HS-5 (cell line): ENCODE data around the gene ULK4.
"Not testable (repeated sequence)": the region's sequence is repeated elsewhere in the genome, so short reads cannot be mapped to it uniquely, and the experiment has no call there.

Experiments used
- DNase-seq: peaks from one replicate; pipeline ENCODE4 v3.0.0-alpha.2; 2012; ENCODE audit warnings: low read depth

Gene ULK4

DNA sequence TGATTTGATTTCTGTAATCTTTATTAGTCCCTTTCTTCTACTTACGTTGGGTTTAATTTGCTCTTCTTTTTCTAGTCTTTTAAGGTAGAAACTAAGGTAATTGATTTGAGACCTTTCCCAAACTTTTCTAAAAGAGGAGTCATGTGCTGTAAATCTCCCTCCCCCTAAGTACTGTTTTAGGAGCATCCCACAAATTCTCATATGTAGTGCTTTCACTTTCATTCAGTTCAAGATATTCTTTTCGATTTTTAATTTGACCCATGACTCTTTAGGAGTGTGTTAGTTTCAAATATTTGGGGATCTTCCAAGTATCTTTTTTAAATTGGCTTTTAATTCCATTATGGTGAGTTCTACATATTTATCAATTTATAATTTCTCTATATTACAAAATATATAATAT lies 520.8 kb downstream of the ULK4 start:
- no peak for DNase-seq

DNA sequence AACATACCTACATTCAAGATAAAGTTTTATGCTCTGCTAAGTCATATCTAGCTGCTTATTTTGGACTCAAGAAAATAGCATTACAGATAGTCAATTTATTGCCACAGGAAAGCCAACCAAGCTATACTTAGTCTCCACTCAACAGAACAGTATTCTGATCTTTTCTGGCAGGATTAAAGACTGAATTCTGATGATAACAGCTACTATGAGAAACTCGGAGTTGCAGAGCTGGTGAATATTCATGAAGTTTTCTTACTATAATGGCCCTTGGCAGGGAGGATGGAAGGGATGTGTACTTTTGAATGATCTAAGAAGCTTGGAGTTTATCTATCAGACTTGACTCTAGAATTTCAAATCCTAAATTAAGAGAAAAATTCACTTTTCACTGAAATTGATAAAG lies 524.9 kb downstream of the ULK4 start:
- DNase-seq, result no peak

DNA sequence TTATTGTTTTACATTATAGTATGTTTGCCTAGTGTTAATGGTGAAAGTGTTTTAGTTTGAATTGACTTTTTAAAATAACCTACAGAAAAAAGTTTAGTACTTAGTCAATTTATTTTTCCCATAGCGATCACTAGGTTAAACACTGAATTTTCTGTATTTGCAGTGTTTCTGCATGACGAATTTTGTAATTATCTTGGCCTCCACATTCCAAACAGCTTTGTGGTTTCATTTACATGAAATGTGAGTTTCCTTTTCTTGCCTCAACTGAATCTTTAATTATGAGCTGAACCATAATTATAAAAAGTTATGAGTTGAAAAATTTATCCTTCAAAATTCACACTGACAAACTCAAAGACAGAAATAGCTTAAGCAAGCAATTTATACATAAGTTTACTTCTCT lies 527.1 kb downstream of the ULK4 start:
- DNase-seq, result no peak

DNA sequence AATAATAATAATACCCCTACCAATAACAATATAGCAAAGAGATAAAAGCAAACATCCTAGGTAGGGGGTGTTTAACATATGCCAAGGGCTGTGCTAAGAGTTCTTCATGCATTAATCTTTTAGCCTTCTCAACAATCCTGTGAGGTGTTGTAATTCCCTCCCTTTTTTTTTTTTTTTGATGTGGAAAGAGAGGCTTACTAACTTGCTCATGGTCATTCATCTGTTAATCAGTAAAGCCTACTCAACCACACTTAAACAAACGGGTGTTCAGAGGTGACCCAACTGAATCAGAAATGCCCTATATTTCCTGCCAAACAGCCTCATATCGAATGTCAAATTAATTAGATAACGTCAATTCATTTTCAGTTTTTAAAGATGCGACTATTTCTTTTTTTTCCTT lies 530.5 kb downstream of the ULK4 start:
- no peak for DNase-seq

DNA sequence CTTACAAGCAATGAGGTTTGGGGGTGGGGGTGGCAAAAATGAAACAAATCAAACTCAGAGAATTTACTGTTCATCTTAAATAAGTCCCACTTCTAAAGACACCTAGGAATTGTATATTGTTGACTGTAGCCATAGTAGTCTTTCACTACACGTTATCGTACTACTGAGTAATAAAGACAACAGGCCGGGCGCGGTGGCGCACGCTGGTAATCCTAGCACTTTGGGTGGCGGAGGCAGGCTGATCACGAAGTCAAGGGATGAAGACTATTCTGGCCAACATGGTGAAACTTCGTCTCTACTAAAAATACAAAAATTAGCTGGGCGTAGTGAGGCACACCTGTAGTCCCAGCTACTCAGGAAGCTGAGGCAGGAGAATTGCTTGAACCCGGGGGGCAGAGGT lies 531.0 kb downstream of the ULK4 start:
- no peak for DNase-seq

DNA sequence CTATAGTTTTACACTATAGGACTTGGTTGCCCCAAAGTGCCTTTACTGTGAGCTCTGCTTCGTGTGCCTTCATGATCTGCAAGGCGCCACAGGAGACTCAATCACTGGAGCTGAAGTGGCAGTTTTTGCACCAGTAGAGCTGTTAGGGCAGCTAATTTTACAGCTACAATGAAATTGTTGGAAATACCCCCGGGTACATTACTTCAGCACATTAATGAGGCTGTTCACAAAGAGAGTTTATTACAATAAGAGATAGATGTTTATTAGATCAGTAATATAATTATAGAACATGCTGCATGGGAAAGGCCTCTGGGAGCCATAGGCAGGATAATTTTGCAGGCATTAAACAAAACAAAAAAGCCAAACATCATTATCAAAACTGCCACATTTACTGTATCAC lies 531.5 kb downstream of the ULK4 start:
- no peak for DNase-seq

DNA sequence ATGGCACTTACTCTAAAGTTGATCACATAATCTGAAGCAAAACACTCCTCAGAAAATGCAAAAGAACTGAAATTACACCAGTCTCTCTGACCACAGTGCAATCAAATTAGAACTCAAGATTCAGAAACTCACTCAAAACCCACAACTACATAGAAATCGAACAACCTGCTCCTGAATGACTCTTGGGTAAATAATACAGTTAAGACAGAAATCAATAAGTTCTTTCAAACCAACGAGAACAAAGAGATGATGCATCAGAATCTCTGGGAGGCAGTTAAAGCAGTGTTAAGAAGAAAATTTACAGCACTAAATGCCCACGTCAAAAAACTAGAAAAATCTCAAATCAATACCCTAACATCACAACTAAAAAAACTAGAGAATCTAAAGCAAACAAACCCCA lies 535.4 kb downstream of the ULK4 start:
- no peak for DNase-seq

DNA sequence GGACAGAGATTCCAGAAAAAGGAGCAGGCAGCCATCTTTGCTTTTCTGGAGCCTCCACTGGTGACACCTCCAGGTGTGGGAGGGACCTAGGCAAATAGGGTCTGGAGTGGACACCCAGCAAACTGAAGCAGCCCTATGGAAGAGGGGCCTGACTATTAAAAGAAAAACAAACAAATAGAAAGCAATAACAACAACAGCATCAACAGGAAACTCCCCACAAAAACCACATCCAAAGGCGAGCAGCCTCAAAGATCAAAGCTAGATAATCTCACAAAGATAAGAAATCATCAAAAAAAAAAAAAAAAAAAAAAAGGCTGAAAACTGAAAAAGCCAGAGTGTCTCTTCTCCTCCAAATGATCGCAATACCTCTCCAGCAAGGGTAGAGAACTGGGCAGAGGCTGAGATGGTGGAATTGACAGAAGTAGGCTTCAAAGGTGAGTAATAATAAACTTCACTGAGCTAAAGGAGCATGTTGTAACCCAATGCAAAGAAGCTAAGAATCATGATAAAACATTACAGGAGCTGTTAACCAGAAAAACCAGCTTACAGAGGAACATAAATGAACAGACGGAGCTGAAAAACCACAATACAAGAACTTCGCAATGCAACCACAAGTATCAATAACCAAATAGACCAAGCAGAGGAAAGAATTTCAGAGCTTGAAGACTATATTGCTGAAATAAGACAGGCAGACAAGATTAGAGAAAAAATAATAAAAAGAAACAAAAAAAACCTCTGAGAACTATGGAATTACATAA lies 537.2 kb downstream of the ULK4 start:
- no peak for DNase-seq

DNA sequence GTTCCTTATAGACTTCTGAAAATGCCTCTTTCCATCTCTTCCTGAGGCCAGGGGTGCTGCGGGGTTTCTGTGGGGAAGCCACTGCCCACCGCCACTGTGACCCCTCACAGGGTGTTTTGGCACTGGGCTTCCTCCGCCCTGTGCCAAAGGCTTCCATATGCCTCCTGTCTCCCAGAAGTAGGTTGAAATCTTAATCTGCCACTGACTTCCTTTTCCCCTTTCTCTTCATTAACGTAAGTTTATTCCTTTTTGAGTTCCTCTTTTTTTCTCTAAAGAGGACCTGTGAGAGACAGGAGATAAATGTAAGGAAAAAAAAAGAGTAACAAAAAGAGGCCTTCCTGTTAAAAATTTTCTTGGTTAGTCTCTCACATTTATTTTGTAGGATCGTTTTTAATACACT lies 542.1 kb downstream of the ULK4 start:
- DNase-seq, result no peak

DNA sequence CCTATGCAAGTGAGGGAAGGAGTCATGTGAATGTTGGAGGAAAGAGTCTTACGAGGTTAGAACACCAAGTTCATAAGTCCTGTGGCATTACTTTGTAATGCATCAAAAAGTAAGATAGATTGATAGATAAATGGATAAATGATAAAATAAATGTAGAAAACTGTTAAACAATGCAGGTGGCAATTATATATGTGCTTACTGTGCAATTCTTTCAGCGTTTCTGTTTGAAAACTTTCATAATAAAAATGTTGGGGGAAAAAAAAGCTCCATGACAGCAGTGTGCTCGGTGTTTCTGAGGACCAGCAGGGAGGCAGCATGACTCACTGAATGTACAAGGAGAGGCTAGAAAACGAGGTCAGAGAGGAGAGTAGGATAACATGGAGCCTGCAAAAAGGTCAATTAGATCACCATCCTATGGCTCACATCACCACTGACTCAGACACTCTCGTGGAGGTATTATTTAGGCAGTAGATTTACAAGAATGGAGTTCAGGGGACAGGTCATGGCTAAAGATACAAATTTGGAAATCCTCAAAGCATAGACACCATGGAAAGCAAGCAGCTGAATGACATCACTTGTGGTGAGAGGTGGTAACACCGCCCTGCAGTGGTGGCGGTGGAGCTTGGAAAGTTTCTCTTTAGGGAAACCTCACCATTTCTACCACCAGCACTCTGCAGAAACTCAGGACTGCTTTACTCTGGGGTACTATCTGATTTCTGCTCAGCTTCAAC lies 542.8 kb downstream of the ULK4 start:
- peak; percentile 72 for DNase-seq

DNA sequence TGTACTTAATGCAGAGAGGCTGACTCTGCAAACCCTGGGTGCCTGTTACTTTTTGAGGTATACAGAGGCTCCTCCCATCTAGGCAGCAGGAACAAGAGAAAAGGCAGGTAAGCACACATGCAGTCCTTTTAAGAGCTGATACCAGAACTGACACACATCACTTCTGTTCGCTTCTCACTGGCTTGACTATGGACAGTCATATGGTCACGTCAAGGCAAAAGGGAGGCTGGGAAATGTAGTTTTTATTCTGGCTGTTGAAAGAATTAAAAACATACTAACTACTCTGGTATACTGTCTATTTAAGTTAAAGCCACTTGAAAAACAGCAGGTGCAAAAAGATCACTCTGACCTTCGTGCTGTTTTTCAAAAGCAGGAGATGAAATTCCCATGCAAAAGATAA lies 544.3 kb downstream of the ULK4 start:
- DNase-seq, result no peak

DNA sequence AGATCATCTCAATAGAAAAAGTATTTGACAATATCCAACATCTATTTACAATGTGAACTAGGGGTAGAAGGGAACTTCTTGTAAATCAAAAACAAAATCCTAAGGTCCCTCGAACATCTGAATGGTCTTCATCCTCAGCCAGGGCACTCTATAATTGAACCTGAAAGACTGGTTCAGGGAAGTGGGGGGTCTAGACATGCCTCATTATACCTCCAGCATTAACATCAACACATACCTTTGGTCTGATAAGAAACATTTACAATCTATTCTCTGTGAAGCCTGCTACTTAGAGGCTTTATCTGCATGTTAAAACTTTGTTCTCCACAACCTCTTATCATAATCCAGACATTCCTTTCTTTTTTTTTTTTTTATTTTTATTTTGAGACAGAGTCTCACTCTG lies 550.8 kb downstream of the ULK4 start:
- DNase-seq, result no peak

DNA sequence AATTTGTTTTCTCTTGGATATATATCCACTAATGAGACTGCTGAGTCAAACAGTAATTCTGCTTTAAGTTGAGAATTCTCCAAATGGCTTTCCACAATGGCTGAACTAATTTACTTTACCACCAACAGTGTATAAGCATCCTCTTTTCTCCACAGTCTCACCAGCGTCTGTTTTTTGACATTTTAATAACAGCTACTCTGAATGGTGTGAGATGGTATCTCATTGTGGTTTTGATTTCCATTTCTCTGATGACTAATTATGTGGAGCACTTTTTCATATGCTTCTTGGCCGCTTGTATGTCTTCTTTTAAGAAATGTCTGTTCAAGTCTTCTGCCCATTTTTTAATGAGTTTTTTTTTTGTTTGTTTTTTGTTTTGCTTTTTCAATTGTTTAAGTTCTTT lies 556.4 kb downstream of the ULK4 start:
- no peak for DNase-seq

DNA sequence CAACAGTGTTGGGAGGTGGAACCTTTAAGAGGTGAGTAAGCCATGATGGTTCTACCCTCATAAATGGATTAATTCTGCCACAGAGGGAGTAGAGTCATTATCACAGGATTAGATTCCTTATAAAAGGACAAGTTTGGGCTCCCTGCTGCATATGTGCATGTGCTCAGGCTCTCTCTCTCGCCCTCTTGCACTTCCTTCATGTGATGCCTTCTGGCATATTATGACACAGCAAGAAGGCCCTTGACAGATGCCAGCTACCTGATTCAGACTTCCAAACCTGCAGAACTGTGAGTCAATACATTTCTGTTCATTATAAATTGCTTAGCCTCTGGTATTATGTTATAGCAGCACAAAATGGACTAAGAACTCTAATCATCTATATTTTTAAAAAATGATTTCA lies 557.3 kb downstream of the ULK4 start:
- no peak for DNase-seq

DNA sequence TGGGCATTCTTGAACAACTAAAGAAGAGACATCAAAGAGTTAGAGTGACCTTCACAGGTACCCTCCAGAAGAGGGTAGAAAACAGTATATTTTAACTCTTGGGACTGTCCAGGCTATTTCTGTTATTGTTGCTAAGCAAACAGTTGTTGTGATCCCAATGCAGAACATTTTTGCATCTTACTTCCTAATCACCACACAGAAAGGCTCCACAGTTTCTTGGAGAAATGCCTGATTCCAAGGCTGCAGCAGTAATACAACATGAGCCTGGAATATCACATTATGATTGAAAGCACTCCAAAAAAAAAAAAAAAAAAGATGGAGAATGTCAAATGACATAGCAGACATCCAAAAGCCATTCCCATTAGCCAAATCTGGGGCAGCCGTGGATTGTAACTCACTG lies 567.0 kb downstream of the ULK4 start:
- no peak for DNase-seq

DNA sequence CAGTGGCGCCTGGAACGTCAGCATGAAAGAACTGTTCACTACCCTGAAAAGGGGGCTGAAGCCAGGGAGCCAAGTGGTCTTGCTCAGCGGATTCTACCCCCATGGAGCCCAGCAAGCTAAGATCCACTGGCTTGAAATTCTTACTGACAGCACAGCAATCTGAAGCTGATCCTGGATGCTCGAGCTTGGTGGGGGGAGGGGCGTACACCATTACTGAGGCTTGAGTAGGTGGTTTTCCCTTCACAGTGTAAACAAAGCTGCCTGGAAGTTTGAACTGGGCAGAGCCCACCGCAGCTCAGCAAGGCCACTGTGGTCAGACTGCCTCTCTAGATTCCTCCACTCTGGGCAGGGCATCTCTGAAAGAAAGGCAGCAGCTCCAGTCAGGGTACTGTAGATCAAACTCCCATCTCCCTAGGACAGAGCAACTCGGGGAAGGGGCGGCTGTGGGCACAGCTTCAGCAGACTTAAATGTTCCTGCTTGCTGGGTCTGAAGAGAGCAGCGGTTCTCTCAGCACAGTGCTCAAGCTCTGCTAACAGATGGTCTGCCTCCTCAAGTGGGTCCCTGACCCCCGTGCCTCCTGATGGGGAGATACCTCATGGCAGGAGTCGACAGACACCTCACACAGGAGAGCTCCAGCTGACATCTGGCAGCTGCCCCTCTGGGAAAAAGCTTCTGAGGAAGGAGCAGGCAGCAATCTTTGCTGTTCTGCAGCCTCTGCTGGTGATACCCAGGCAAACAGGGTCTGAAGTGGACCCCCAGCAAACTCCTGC lies 591.0 kb downstream of the ULK4 start:
- not testable (repeated sequence) for DNase-seq

DNA sequence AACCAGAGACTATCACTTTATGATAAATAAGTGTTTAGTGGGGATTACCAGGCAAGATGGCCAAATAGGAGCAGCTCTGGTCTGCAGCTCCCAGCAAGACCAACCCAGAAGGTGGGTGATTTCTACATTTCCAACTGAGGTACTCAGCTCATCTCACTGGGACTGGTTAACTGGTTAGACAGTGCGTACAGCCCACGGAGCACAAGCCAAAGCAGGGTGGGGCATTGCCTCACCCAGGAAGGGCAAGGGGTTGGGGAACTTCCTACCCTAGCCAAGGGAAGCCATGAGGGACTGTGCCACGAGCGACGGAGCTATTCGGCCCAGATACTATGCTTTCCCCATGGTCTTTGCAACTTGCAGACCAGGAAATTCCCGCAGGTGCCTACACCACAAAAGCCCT lies 591.6 kb downstream of the ULK4 start:
- DNase-seq, result no peak

DNA sequence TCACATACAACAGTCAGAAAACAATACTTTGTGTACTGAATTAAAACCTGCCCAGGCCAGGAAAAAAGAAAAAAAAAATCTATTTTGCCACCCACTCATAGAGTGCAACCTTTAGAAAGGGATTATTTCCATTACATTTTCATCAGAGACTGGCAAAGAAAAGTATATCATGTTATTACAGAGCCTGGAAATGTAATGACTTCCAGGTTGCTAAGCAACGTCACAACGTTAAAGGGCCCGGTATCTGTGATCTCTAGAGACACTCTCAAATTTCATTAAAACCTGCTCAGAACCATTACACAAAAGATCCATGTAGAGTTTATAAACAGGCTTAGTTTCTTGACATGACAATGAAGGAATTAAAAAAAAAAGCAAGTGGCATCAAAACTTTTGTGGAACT lies 592.1 kb downstream of the ULK4 start:
- no peak for DNase-seq

DNA sequence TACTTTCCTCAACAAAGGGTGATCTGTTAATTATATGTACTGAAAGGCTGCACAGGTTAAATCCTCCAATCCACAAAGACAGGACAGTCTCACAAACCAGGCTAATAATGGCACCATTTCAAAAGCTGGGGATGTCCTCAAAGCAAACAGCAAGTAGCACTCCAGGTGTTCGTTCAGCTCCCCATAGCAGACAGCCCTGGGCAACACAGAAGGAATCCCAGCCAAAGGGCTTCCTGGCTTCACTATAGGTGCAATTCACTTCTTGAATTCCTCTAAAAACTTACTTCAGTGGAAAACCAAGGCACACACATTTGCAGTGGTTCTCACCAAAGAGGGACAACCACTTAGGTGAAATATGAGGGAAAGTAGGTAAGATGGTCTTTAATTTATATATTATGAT lies 595.9 kb downstream of the ULK4 start:
- no peak for DNase-seq

DNA sequence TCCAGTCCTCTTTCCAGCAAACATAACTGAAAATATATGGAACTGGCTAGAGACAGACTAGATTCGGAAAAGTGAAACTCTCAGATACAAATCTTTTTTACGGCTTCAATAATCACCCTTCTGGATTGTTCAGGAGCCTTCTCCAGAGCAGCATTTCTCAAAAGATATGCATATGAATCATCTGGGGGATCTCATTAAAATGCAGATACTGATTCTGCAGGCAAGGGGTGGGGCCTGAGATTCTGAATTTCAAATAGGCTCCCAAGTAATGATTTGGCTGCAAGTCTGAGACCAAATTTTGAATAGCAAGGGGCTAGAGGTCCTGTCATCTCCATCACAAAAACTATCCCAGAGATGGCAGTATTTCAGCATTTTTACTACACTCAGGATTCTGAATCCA lies 597.2 kb downstream of the ULK4 start:
- no peak for DNase-seq

DNA sequence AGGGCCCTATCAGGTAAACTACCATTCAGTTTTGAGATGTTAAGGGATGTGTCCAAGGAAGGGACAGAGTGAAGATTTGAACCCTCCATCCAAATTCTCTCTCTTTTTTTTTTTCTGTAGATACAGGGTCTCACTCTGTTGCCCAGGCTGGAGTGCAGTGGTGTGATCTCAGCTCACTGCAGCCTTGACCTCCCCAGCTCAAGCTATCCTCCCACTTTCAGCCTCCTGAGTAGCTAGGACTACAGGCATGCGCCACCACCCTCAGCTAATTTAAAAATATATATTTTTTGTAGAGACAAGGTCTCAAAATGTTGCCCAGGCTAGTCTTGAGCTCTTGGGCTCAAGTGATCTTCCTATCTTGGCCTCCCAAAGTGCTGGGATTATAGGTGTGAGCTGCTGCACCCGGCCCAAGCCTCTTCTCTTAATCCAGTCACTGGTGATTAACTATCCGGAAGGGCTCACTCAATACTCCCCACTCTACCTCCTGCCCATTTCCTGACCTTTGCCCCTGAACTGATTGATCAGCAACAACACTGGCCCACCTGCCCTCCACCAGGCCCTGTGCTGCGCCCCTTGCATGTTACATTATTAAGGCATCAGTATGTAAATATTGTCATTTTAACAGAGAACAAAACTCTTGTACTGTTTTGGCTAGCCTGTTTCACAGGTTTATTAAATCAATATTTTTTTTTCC lies 597.9 kb downstream of the ULK4 start:
- no peak for DNase-seq
